Left cardiac atrium (tissue), 4 donors: ENCODE results near the gene ITIH3. TPM values are rescaled to one million over a fixed set of nuclear protein-coding genes. Genes with fewer than 3 reads are reported as not detected.

Experiments used
- ATAC-seq, 2 donors: fragments of 200-7000 bp; cut with Tn5 transposase; one replicate each; pipeline ENCODE4 v1.9.1; 2020; ENCODE audit warnings: mild to moderate bottlenecking in 2 of 2, moderate library complexity in 2 of 2
- DNase-seq: peaks from one replicate; pipeline ENCODE4 v3.0.0-alpha.2; 2020
- intact Hi-C, 2 donors: fragments of 100-400 bp; cut with DNase I; formaldehyde crosslinking; loops; one replicate each; pipeline versions ENCODE4 v1.14.1 to v1.15.1; 2022 to 2023
- total RNA-seq, 2 donors: library from RNA; stranded (reverse); fragmentation: NEBNext Ultra II Directional; extraction: Animal tissue kit (Norgen Biotek cat#: 25700); gene quantifications; one replicate each; pipeline ENCODE4 v1.2.1, GENCODE V29; 2021
- donor health status: DM: no; HTN: yes; CAD: no.
- donor health status: DM: no; HTN: yes; CAD: no; lungs with severe emphysema.
- donor health status: DM: yes; HTN: yes; CAD: no.
- donor health status: Dilated cardiomyopathy.

ITIH3 gene
- total RNA-seq, 2 donors from 2014 or later, result 0.55 to 0.62 TPM

DNA sequence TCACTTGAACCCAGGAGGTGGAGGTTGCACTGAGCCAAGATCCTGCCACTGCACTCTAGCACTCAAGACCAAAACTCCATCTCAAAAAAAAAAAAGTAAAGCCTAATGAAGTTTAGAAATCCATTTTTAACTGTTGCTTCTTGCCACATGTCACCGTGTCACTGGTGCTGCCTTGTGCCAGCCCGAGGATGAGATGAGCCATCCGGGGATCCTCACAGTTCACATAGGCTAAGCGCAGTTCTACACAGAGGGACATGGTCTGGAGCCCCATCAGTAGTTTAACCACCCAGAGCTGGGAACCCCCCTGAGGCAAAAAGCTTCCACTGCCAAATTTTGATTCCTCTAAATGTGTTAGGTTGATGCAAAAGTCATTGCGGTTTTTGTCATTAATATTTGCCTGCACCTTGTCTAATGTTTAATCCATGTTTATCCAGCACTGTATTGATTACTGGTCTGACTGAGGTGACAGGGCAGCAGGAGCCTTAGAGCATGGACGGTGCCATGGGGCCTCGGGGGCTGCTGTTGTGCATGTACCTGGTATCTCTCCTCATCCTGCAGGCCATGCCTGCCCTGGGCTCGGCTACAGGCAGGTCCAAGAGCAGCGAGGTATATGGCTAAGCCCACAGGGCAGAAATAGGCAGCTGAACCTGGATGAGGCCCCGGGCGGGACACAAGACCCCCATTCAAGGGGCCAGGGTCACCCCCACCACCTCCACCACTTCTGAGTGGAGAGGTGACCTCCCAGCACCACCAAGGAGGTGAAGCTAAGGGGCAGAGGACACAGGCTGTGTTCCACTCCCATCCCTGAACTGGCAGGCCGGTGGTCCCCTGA, 17.3 kb upstream of the ITIH3 start, which contains the start of gene ITIH1:
Gene ITIH1 (plus strand): TSS at position 473 of the 832 bp plus-strand sequence. CDS start 17 bp downstream, at position 490.
- intact Hi-C loops, result no loop called here
- DNase-seq (no peak), ATAC-seq (no peak)

DNA sequence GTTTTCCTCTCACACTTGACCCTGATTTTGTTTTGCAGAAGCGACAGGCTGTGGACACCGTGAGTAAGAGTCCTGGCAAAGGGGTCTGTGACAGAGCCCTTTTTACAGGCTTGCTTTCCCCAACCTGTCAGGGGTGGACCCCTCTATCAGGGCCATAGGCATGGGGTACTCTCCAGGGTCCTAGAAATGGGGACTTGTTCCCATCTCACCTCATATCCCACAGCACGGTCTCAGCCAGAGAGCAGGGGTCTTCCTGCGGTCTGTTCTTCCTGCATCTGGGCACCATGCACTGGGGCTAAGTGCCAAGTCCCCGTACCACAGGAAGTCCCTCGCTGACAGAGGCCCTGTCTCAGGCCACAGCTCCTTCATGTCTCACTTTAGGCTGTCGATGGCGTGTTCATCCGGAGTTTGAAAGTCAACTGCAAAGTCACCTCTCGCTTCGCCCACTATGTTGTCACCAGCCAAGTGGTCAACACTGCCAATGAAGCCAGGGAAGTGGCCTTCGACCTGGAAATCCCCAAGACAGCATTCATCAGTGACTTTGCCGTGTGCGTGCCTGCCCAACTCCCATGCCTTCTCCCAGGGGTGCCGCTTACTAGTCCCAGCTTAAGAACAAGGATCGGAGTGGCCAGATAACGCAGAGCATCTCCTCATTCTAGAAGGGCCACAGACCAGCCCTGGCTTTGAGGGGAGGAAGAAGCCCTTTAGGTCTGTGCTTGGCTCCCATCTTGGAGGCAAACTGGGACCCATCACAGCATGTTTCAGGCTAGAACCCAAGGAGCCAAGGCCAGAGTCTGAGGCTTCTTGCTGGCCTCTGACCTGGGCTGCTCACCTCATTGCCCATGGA, 16.4 kb upstream of the ITIH3 start:
- intact Hi-C loops, result no loop called here
- DNase-seq, result peak; percentile 8
- ATAC-seq, result no peak

DNA sequence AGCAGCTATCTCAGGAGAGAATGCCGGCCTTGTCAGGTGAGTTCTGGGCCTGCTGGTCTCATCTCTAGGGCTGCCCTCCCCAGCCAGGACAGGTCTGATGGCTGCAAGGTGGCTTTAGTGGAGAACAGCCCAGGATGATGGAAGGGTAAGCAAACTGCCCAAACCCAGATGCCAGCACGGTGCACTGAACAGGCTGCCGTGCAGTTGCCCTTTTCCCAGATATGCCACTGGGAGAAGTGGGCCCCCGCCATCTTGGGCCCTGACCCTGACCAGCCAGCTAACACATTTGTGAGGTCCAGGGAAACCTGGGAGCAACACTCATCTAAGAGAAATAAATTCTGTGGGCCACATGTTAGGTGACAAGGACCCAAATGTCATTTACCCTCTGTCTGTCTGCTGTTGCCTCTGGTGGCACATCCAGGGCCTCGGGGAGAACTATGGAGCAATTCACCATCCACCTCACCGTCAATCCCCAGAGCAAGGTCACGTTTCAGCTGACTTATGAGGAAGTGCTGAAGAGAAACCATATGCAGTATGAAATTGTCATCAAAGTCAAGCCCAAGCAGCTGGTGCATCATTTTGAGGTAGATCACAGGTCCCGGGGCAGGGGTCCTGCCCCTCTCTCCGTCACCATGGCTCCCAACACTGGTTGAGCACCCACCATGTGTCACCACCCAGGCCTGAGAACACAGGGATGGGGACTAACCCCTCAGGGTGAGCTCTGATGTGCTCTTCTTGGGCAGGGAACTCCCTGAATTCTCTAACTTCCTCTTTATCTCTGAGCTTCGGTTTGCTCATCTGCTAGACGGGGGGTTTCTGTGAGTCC, 15.4 kb upstream of the ITIH3 start:
- DNase-seq, result no peak
- intact Hi-C loops, result no loop called here
- ATAC-seq, result no peak

DNA sequence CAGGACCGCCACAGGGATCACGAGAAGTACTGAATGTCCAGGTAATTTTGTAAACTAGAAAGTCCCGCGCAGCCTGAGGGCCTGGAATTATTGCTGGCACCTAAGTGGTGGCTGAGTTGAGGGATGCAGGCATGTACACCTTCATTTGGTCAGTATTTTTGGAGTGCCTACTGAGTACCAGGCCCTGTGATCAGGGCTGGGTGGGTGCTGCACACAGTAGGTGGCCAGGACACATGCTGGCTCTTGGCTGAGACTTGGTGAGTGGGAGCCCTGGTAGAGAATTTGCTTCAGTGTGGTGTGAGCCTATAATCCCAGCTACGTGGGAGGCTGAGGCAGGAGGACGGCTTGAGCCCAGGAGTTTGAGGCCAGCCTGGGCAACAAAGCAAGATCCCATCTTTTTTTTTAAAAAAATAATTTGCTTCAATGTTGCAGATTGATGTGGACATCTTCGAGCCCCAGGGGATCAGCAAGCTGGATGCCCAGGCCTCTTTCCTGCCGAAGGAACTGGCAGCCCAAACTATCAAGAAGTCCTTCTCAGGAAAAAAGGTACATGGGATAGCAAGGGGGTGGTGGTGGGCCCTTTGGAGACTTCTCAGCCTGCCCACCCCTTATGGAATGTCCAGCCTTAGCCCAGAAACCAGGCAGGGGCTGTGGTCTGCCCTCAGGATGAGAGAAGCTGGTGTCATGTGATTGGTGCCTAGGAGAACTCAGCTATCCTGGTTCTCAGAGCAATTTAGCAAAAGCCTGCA, 14.6 kb upstream of the ITIH3 start:
- DNase-seq, result no peak
- intact Hi-C loops, result no loop called here
- no peak for ATAC-seq

DNA sequence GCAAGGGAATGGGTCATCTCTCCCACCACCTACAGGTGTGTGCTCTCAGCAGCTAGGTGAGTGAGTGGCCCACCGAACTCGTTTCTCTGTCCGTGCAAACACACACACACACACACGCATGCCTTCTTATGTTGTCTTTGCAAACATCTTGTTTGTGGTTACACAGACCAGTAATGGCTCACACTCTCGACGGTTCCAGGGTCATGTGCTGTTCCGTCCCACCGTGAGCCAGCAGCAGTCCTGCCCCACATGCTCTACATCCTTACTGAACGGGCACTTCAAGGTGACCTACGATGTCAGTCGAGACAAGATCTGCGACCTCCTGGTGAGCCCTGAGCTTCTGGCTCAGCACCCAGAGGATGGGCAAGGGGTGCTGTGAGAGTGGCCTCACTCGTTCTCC, 12.9 kb upstream of the ITIH3 start:
- ATAC-seq (no peak), DNase-seq (no peak)
- intact Hi-C loops, result no loop called here

DNA sequence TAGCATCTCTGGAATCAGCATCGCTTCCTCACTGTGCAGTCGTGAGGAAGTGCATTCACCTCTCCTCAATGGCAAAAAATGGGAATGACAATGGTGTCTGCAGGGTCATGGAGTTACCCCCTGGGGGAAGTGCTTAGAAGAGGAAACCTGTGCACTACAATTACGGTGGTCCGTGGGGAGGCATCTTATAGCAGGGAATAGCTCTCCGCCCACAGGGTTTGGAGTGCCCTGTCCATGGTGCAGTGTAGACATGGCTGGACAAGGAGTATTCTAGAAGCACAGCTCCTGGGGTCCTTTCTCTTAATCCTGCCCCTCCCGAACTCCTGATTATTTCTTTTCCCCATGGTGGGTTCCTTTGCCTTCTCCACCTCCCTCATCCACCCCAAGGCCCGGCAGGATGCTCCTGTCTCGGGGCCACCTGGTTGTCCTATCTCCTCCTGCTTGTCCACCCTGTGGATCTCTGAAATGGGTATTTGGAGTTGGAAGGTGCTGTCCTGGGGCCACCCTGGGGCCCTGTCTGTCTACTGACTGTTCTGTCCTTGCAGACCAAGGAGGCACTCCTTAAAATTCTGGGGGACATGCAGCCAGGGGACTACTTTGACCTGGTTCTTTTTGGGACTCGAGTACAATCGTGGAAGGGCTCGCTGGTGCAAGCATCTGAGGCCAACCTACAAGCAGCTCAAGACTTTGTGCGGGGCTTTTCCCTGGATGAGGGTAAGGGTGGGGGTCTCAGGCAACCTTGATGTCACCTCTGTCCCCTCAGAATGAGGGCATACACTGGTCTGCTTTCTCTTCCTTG, 12.0 kb upstream of the ITIH3 start:
- DNase-seq (no peak), ATAC-seq (no peak)
- intact Hi-C loops, result no loop called here

DNA sequence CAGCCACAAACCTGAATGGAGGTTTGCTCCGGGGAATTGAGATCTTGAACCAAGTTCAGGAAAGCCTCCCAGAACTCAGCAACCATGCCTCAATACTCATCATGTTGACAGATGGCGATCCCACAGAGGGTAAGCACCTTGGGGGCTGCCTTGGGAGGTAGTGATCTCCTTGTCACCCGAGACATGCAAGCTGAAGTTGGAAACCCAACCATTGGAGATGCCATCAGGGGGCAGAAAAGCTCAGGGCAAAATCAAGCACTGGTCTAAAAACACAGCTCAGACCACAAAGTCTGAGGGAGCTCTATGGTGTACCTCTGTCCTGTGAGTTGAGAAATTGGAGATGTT, 11.4 kb upstream of the ITIH3 start:
- intact Hi-C loops, result no loop called here
- ATAC-seq (no peak), DNase-seq (no peak)

DNA sequence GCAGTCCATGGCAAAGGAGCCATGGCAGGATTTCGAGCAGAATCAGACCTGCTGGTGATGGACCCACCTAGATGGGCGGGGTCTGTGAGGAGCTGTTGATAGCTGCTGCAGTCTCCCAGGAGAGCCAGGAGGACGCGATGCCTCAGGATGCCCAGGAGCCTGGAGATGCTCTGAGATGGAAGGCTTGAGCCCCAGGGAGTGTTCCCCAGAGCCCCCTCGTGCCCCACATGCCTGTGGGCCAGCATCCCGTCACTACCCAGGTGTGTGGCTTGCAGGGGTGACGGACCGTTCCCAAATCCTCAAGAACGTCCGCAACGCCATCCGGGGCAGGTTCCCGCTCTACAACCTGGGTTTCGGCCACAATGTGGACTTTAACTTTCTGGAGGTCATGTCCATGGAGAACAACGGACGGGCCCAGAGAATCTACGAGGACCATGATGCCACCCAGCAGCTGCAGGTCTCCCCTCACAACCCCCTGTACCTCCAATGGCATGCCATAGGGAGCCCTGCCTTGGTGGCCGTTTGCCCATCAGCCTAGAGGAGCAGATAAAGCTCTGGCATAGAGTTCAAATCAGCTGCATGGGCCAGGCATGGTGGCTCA, 10.5 kb upstream of the ITIH3 start:
- intact Hi-C loops, result no loop called here

DNA sequence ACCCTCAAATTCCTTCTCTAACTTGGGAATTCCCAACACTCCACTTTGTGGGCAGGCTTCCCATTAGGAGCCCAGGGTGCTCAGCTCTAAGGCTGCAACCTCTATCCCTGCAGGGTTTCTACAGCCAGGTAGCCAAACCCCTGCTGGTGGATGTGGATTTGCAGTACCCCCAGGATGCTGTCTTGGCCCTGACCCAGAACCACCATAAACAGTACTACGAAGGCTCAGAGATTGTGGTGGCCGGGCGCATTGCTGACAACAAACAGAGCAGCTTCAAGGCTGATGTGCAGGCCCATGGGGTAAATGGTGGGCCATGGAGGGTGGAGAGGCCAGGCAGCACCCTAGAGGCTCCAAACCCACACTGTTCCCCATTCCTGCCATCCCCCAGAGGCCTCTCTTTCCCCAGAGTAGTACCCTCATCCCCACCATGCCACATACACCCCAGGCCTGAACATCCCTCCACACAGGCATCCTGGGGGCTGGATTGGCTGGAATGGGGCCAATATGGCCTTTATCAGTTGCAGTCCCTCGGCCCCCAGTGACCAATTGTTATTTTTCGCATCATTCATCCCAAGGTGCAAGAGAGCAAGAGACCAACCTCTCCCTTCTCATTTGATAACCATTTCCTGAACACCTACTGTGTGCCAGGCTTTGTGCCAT, 9.5 kb upstream of the ITIH3 start:
- intact Hi-C loops, result no loop called here
- peak; percentile 5 for DNase-seq

More for the DNA sequence above, 10.5 kb upstream of the ITIH3 start:
- DNase-seq, result peak; percentile 18
- ATAC-seq, result no peak

DNA sequence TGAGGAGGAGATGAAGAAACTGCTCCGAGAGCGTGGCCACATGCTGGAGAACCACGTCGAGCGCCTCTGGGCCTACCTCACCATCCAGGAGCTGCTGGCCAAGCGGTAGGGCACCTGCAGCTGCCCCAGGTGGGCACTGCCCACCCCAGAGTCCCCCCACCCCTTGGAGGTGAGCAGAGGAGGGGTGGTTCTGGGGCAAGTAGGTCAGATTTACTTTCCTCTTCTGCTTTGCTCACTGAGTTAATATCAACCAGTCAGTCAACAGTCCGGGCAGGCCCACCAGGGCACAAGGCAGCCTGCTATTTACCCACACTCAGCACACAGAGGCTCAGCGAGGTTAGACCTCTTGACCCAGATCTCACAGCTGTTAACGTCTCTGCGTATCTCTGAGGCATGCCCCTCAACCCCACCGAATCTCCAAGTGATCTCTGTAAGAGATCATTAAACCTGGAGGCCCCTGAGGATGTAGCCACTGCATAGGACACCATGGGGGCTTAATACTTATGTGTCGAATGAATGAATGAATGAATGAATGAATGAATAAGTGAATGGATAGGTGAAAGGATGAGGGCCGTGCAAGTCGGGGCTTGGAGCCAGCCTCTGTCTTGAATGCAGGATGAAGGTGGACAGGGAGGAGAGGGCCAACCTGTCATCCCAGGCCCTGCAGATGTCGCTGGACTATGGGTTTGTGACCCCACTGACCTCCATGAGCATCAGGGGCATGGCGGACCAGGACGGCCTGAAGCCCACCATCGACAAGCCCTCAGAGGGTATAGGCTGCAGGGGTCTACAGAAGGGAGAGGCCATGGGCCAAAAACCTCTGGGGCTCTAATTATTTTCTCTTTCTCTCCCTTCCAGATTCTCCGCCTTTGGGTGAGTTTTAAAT, 8.0 kb upstream of the ITIH3 start:
- intact Hi-C loops, result no loop called here
- peak; percentile 12 for DNase-seq
- no peak for ATAC-seq

More for the DNA sequence above, 9.5 kb upstream of the ITIH3 start:
- ATAC-seq, result no peak

DNA sequence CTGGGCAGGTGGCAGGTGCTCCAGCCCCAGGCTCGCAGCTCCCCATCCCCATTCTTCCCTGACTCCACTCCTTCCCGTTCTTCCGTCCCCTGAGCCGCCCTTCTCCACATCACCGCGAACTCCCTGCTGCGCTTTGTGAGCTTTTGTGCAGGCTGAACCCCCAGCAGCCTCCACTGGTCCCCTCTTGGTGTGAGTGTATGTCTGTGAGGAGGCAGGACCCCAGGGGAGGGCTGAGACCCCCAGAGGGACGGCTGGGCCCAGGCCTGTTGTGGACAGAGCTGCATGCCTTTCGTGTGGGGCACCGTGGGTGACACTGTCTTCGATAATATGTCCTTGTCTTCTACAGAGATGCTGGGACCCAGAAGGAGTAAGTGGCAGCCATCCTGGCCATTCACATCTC, 7.3 kb upstream of the ITIH3 start:
- ATAC-seq (no peak), DNase-seq (peak; percentile 3)
- intact Hi-C loops, result no loop called here

DNA sequence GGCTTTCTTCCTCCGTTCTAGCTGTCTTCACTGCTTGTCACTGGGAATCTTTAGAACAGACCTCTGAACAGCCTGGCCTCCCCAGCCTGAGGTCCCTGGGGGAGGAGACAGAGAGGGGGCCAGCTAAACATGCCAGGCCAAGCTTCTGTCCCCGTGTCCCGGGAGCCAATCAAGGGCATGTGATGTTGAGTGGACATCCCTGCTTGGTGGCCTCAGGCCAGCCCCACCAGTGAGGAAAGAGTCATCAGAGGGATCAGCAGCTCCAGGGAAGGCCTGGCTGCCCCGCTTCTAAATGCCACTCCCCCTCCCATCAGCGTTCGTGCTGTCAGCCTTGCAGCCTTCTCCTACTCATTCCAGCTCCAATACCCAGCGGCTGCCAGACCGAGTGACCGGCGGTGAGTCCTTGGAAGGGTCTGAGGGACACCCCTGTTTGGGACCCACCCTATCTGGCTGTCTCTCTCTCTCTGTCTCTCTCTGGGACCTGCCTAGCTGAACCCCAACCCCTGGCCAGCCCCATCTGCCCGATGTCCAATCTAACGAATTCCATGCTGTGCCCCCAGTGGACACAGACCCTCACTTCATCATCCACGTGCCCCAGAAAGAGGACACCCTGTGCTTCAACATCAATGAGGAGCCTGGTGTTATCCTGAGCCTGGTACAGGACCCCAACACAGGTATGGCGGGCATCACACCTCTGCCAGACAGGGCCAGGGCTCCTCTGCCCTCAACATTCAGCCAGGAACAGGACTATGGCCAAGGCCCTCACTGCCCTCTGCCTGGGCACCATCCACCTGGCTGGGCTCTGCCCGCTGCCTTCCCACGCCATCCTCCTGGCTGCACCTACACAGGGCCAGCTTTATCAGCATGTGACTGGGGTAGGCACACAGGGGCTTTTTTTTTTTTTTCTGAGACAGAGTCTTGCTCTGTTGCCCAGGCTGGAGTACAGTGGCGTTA, 6.6 kb upstream of the ITIH3 start:
- intact Hi-C loops, result no loop called here
- DNase-seq (no peak), ATAC-seq (peak; percentile 45 to 64)

DNA sequence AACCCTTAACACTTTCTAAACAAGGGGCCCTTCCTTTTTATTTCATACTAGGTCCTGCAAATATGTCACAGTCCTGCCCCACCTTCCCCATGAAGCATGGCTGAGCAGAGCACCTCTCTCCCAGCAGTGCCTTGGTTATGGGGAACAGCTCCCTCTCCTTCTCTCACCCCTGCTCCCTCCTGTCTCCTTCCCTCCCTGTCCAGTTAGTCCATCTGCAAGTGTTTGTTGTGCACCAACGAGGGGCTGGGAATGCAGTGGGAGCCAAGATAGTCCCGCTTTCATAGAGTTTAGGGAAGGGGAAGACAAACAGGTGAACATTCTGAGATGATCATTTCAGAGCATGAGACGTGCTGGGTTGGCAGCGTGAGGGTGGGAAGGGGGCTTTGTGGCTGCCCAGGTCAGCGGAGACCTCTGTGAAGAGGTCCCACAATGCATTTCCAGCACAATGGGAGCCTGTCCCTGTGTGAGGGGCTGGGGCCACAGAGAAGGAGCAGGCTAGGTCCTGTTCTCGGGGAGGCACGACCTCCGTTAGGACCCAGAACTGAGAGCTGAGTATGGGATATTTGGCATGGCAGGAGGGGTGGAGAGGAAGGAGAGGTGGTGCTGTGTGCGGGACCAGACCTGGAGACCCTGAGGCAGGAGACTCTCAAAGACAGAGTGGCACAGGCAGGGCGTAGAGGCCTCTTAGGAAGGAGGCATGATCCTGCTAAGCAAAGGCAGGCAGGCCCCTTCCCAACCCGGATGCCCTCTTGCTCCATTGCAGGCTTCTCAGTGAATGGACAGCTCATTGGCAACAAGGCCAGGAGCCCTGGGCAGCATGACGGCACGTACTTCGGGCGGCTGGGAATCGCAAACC, 5.5 kb upstream of the ITIH3 start:
- intact Hi-C loops, result no loop called here
- DNase-seq, result no peak
- ATAC-seq, result no peak

DNA sequence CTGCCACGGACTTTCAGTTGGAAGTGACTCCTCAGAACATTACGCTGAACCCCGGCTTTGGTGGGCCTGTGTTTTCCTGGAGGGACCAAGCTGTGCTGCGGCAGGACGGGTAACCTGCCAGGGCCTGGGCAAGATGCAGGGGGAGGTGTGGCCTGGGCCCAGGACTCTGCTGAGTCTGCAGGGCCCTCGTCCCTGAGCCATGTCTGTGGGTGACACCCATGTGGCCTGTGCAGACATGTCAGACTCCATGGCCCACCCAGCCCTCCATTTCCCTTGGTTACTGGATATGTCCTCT, 4.9 kb upstream of the ITIH3 start:
- ATAC-seq (no peak), DNase-seq (no peak)
- intact Hi-C loops, result no loop called here
